Measurements from ENCODE around the gene PPP1R13B. TPM values are rescaled to one million over a fixed set of nuclear protein-coding genes. Genes with fewer than 3 reads are reported as not detected.

PPP1R13B gene
- total and polyA plus RNA-seq, 2 donors from 2014 or later = 15.1 to 69.4 TPM

GRCh38 chr14:103745424-103745823, 102.0 kb downstream of the PPP1R13B start:
- Histone ChIP-seq H3K9ac (ENCODE audit: low read length in 3 of 3) (no peak overlapping the region), H3K9me3 (ENCODE audit: control insufficient read depth in 2 of 3, insufficient read depth in 1 of 3, low read length in 3 of 3) (no peaks in the 10 kb centered on the region), H3K36me3 (ENCODE audit: control insufficient read depth in 2 of 3, insufficient read depth in 3 of 3, low read length in 3 of 3) (peaks cover 0 to 16% (median 13%) of the 10 kb centered on the region in 3 donors), H3K27me3 (ENCODE audit: control insufficient read depth, insufficient read depth, low read length) (no peaks in the 10 kb centered on the region), H3K27ac (ENCODE audit: low read depth in 2 of 2, low read length in 2 of 2) (no peak overlapping the region), H3K4me1 (ENCODE audit: control insufficient read depth in 2 of 3, insufficient read depth in 2 of 3, low read depth in 1 of 3, low read length in 3 of 3) (peaks cover 0 to 5% (median 3%) of the 10 kb centered on the region in 3 donors), H3K4me3 (ENCODE audit: low read length in 3 of 3) (no peak overlapping the region)
- no peak for DNase-seq
- TF ChIP-seq CTCF (IDR thresholded peaks at IDR 0.05; ENCODE audit: borderline replicate concordance, extremely low read depth, insufficient read depth) = no peak
- FAIRE-seq = no peak
- intact Hi-C loops (cut with DNase I) = no loop called here

GRCh38 chr14:103744621-103745395, 102.6 kb downstream of the PPP1R13B start:
- intact Hi-C loops (cut with DNase I) = no loop called here
- Histone ChIP-seq H3K4me1 (ENCODE audit: control insufficient read depth in 2 of 3, insufficient read depth in 2 of 3, low read depth in 1 of 3, low read length in 3 of 3) (peaks cover 0 to 5% (median 3%) of the 10 kb centered on the region in 3 donors), H3K36me3 (ENCODE audit: control insufficient read depth in 2 of 3, insufficient read depth in 3 of 3, low read length in 3 of 3) (peaks cover 0 to 22% (median 9%) of the 10 kb centered on the region in 3 donors), H3K27ac (ENCODE audit: low read depth in 2 of 2, low read length in 2 of 2) (no peak overlapping the region), H3K4me3 (ENCODE audit: low read length in 3 of 3) (no peak overlapping the region), H3K9ac (ENCODE audit: low read length in 3 of 3) (no peak overlapping the region), H3K9me3 (ENCODE audit: control insufficient read depth in 2 of 3, insufficient read depth in 1 of 3, low read length in 3 of 3) (no peaks in the 10 kb centered on the region), H3K27me3 (ENCODE audit: control insufficient read depth, insufficient read depth, low read length) (no peaks in the 10 kb centered on the region)
- DNase-seq (no peak), FAIRE-seq (no peak)
- TF ChIP-seq CTCF (IDR thresholded peaks at IDR 0.05; ENCODE audit: borderline replicate concordance, extremely low read depth, insufficient read depth) = no peak

GRCh38 chr14:103743691-103744090, 103.7 kb downstream of the PPP1R13B start:
- intact Hi-C loops (cut with DNase I) = no loop called here
- peaks cover 0 to 30% (median 11%) of the 10 kb centered on the region in 3 donors for H3K36me3 ChIP-seq (ENCODE audit: control insufficient read depth in 2 of 3, insufficient read depth in 3 of 3, low read length in 3 of 3)
- H3K9ac ChIP-seq (ENCODE audit: low read length in 3 of 3) = no peak overlapping the region
- FAIRE-seq (no peak), DNase-seq (peak in 1 of 5 donors; percentile 63)
- H3K27me3 ChIP-seq (ENCODE audit: control insufficient read depth, insufficient read depth, low read length) = no peaks in the 10 kb centered on the region
- H3K9me3 ChIP-seq (ENCODE audit: control insufficient read depth in 2 of 3, insufficient read depth in 1 of 3, low read length in 3 of 3) = no peaks in the 10 kb centered on the region
- TF ChIP-seq CTCF (IDR thresholded peaks at IDR 0.05; ENCODE audit: borderline replicate concordance, extremely low read depth, insufficient read depth) = no peak
- H3K4me1 ChIP-seq (ENCODE audit: control insufficient read depth in 2 of 3, insufficient read depth in 2 of 3, low read depth in 1 of 3, low read length in 3 of 3) = peaks cover 0 to 5% (median 3%) of the 10 kb centered on the region in 3 donors
- H3K27ac ChIP-seq (ENCODE audit: low read depth in 2 of 2, low read length in 2 of 2) = no peak overlapping the region
- no peak overlapping the region for H3K4me3 ChIP-seq (ENCODE audit: low read length in 3 of 3)
